HG02610 (cell line): ENCODE measurements around the gene MMADHC.
A peak's percentile ranks its signal among the peaks of the same experiment; 100 is the strongest.

Experiments used
- ATAC-seq: cut with Tn5 transposase; IDR thresholded peaks from one replicate; pipeline ENCODE4 v1.9.1; 2021; ENCODE audit warnings: mild to moderate bottlenecking, moderate library complexity; ENCODE audit not compliant: unreplicated experiment

The MMADHC gene

GRCh38 chr2:149587220-149587949, at the start of gene MMADHC:
MMADHC (minus strand) TSS chr2:149587775; CDS start chr2:149587097, 678 bp downstream.
- peak; percentile 99 for ATAC-seq

- ATAC-seq: no peak
These were observed 46.5 kb upstream of the MMADHC start for GRCh38 chr2:149634103-149634502.

- no peak for ATAC-seq
These were observed 42.9 kb upstream of the MMADHC start for GRCh38 chr2:149630445-149630844.

GRCh38 chr2:149629026-149629425, 41.5 kb upstream of the MMADHC start:
- no peak for ATAC-seq

GRCh38 chr2:149627111-149627801, 39.7 kb upstream of the MMADHC start:
- ATAC-seq: no peak

GRCh38 chr2:149625671-149626070, 38.1 kb upstream of the MMADHC start:
- no peak for ATAC-seq

- no peak for ATAC-seq
These were observed 37.7 kb upstream of the MMADHC start for GRCh38 chr2:149625271-149625670.

- peak; percentile 77 for ATAC-seq
These were observed 34.8 kb upstream of the MMADHC start for GRCh38 chr2:149622343-149622742.

GRCh38 chr2:149617476-149617875, 29.9 kb upstream of the MMADHC start:
- no peak for ATAC-seq

GRCh38 chr2:149616681-149617456, 29.3 kb upstream of the MMADHC start:
- no peak for ATAC-seq

- ATAC-seq: no peak
These were observed 26.1 kb upstream of the MMADHC start for GRCh38 chr2:149613704-149614103.

GRCh38 chr2:149612122-149612521, 24.5 kb upstream of the MMADHC start:
- no peak for ATAC-seq

- ATAC-seq: peak; percentile 52
These were observed 23.7 kb upstream of the MMADHC start for GRCh38 chr2:149611100-149611820.

- ATAC-seq: no peak
These were observed 18.8 kb upstream of the MMADHC start for GRCh38 chr2:149606251-149606811.

- no peak for ATAC-seq
These were observed 15.7 kb upstream of the MMADHC start for GRCh38 chr2:149603248-149603647.

- no peak for ATAC-seq
These were observed 13.7 kb upstream of the MMADHC start for GRCh38 chr2:149601141-149601796.

GRCh38 chr2:149597668-149598326, 10.2 kb upstream of the MMADHC start:
- peak; percentile 98 for ATAC-seq

GRCh38 chr2:149597050-149597667, 9.6 kb upstream of the MMADHC start:
- ATAC-seq: peak; percentile 8

GRCh38 chr2:149596471-149596870, 8.9 kb upstream of the MMADHC start:
- ATAC-seq: no peak
